NCI-H524 (cell line): ENCODE results near the gene ADORA2A.
"Not testable (repeated sequence)": the region's sequence is repeated elsewhere in the genome, so short reads cannot be mapped to it uniquely, and the experiment has no call there.

ENCODE experiments used
- DNase-seq, 2 experiments: peaks; one replicate each; lab custom pipeline; 2025; lab: John Stamatoyannopoulos, UW

Gene ADORA2A

DNA sequence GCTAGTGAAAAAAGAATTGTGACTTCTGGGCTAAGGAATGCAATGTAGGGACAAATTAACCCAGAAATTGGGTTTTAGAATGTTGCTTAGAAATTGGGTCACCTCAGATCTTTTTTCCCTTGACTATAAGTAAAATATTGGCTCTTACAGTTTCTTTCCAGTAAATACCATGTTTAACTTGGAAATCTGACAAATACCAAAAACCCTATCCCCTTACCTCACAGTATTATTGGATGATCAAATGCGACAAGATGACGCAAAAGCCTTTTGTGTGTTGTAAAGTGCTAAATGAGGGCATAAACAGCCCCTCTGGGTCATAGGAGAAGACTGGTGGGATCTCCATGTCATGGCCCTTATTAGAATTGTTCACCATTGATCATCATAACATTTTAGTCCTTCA lies 61.6 kb downstream of the ADORA2A start:
- DNase-seq: no peak

DNA sequence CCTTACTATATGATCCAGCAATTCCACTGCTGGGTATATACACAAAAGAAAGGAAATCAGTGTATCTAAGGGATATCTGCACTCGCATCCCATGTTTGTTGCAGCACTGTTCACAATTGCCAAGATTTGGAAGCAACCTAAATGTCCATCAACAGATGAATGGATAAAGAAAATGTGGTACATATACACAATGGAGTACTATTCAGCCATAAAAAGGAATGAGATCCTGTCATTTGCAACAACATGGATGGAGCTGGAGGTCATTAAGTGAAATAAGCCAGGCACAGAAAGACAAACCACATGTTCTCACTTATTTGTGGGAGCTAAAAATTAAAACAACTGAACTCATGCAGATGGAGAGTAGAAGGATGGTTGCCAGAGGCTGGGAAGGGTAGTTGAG lies 62.0 kb downstream of the ADORA2A start:
- DNase-seq: not testable (repeated sequence)
